ENCODE measurements around the gene THSD4.

The THSD4 gene

GRCh38 chr15:71543413-71543812, 428.1 kb downstream of the THSD4 start:
- H3K27me3 ChIP-seq (ENCODE audit: control insufficient read depth in 1 of 2, insufficient read depth in 2 of 2, low read length in 2 of 2) = peaks cover 0 to 3% of the 10 kb centered on the region in 2 donors
- no peak overlapping the region for H3K9ac ChIP-seq (ENCODE audit: low read depth in 1 of 2, low read length in 2 of 2)
- no peaks in the 10 kb centered on the region for H3K4me1 ChIP-seq (ENCODE audit: control insufficient read depth in 1 of 2, insufficient read depth in 2 of 2, low read length in 2 of 2)
- H3K36me3 ChIP-seq (ENCODE audit: control insufficient read depth in 1 of 2, insufficient read depth in 2 of 2, low read length in 2 of 2) = no peaks in the 10 kb centered on the region
- no peaks in the 10 kb centered on the region for H3K9me3 ChIP-seq (ENCODE audit: control insufficient read depth in 1 of 2, low read length in 2 of 2)
- no peak overlapping the region for H3K4me3 ChIP-seq (ENCODE audit: low read depth in 1 of 2, low read length in 2 of 2)
- no peak overlapping the region for H3K27ac ChIP-seq (ENCODE audit: low read depth, low read length)

- Histone ChIP-seq H3K4me1 (ENCODE audit: control insufficient read depth in 1 of 2, insufficient read depth in 2 of 2, low read length in 2 of 2) (no peaks in the 10 kb centered on the region), H3K27me3 (ENCODE audit: control insufficient read depth in 1 of 2, insufficient read depth in 2 of 2, low read length in 2 of 2) (peaks cover 0 to 3% of the 10 kb centered on the region in 2 donors), H3K27ac (ENCODE audit: low read depth, low read length) (no peak overlapping the region), H3K9me3 (ENCODE audit: control insufficient read depth in 1 of 2, low read length in 2 of 2) (no peaks in the 10 kb centered on the region), H3K9ac (ENCODE audit: low read depth in 1 of 2, low read length in 2 of 2) (no peak overlapping the region), H3K4me3 (ENCODE audit: low read depth in 1 of 2, low read length in 2 of 2) (no peak overlapping the region), H3K36me3 (ENCODE audit: control insufficient read depth in 1 of 2, insufficient read depth in 2 of 2, low read length in 2 of 2) (no peaks in the 10 kb centered on the region)
Observed at GRCh38 chr15:71545223-71545760, 430.0 kb downstream of the THSD4 start.

- Histone ChIP-seq H3K9ac (ENCODE audit: low read depth in 1 of 2, low read length in 2 of 2) (no peak overlapping the region), H3K9me3 (ENCODE audit: control insufficient read depth in 1 of 2, low read length in 2 of 2) (no peaks in the 10 kb centered on the region), H3K36me3 (ENCODE audit: control insufficient read depth in 1 of 2, insufficient read depth in 2 of 2, low read length in 2 of 2) (no peaks in the 10 kb centered on the region), H3K27ac (ENCODE audit: low read depth, low read length) (no peak overlapping the region), H3K4me1 (ENCODE audit: control insufficient read depth in 1 of 2, insufficient read depth in 2 of 2, low read length in 2 of 2) (no peaks in the 10 kb centered on the region), H3K27me3 (ENCODE audit: control insufficient read depth in 1 of 2, insufficient read depth in 2 of 2, low read length in 2 of 2) (peaks cover 0 to 3% of the 10 kb centered on the region in 2 donors), H3K4me3 (ENCODE audit: low read depth in 1 of 2, low read length in 2 of 2) (no peak overlapping the region)
Observed at GRCh38 chr15:71545923-71546322, 430.7 kb downstream of the THSD4 start.

GRCh38 chr15:71547011-71547410, 431.7 kb downstream of the THSD4 start:
- Histone ChIP-seq H3K9ac (ENCODE audit: low read depth in 1 of 2, low read length in 2 of 2) (no peak overlapping the region), H3K4me1 (ENCODE audit: control insufficient read depth in 1 of 2, insufficient read depth in 2 of 2, low read length in 2 of 2) (no peaks in the 10 kb centered on the region), H3K27me3 (ENCODE audit: control insufficient read depth in 1 of 2, insufficient read depth in 2 of 2, low read length in 2 of 2) (peaks cover 0 to 3% of the 10 kb centered on the region in 2 donors), H3K4me3 (ENCODE audit: low read depth in 1 of 2, low read length in 2 of 2) (no peak overlapping the region), H3K9me3 (ENCODE audit: control insufficient read depth in 1 of 2, low read length in 2 of 2) (no peaks in the 10 kb centered on the region), H3K27ac (ENCODE audit: low read depth, low read length) (no peak overlapping the region), H3K36me3 (ENCODE audit: control insufficient read depth in 1 of 2, insufficient read depth in 2 of 2, low read length in 2 of 2) (no peaks in the 10 kb centered on the region)

GRCh38 chr15:71548401-71548807, 433.1 kb downstream of the THSD4 start:
- no peak overlapping the region for H3K9ac ChIP-seq (ENCODE audit: low read depth in 1 of 2, low read length in 2 of 2)
- H3K27me3 ChIP-seq (ENCODE audit: control insufficient read depth in 1 of 2, insufficient read depth in 2 of 2, low read length in 2 of 2) = peaks cover 0 to 3% of the 10 kb centered on the region in 2 donors
- no peak overlapping the region for H3K4me3 ChIP-seq (ENCODE audit: low read depth in 1 of 2, low read length in 2 of 2)
- no peak overlapping the region for H3K27ac ChIP-seq (ENCODE audit: low read depth, low read length)
- no peaks in the 10 kb centered on the region for H3K4me1 ChIP-seq (ENCODE audit: control insufficient read depth in 1 of 2, insufficient read depth in 2 of 2, low read length in 2 of 2)
- H3K9me3 ChIP-seq (ENCODE audit: control insufficient read depth in 1 of 2, low read length in 2 of 2) = no peaks in the 10 kb centered on the region
- no peaks in the 10 kb centered on the region for H3K36me3 ChIP-seq (ENCODE audit: control insufficient read depth in 1 of 2, insufficient read depth in 2 of 2, low read length in 2 of 2)

GRCh38 chr15:71549091-71549490, 433.8 kb downstream of the THSD4 start:
- H3K4me3 ChIP-seq (ENCODE audit: low read depth in 1 of 2, low read length in 2 of 2) = no peak overlapping the region
- no peaks in the 10 kb centered on the region for H3K4me1 ChIP-seq (ENCODE audit: control insufficient read depth in 1 of 2, insufficient read depth in 2 of 2, low read length in 2 of 2)
- H3K27ac ChIP-seq (ENCODE audit: low read depth, low read length) = no peak overlapping the region
- no peaks in the 10 kb centered on the region for H3K36me3 ChIP-seq (ENCODE audit: control insufficient read depth in 1 of 2, insufficient read depth in 2 of 2, low read length in 2 of 2)
- H3K9me3 ChIP-seq (ENCODE audit: control insufficient read depth in 1 of 2, low read length in 2 of 2) = no peaks in the 10 kb centered on the region
- H3K9ac ChIP-seq (ENCODE audit: low read depth in 1 of 2, low read length in 2 of 2) = no peak overlapping the region
- H3K27me3 ChIP-seq (ENCODE audit: control insufficient read depth in 1 of 2, insufficient read depth in 2 of 2, low read length in 2 of 2) = peaks cover 0 to 3% of the 10 kb centered on the region in 2 donors

GRCh38 chr15:71549697-71550096, 434.4 kb downstream of the THSD4 start:
- Histone ChIP-seq H3K4me1 (ENCODE audit: control insufficient read depth in 1 of 2, insufficient read depth in 2 of 2, low read length in 2 of 2) (no peaks in the 10 kb centered on the region), H3K27ac (ENCODE audit: low read depth, low read length) (no peak overlapping the region)

GRCh38 chr15:71551566-71551965, 436.3 kb downstream of the THSD4 start:
- Histone ChIP-seq H3K36me3 (ENCODE audit: control insufficient read depth in 1 of 2, insufficient read depth in 2 of 2, low read length in 2 of 2) (no peaks in the 10 kb centered on the region), H3K4me3 (ENCODE audit: low read depth in 1 of 2, low read length in 2 of 2) (no peak overlapping the region), H3K27ac (ENCODE audit: low read depth, low read length) (no peak overlapping the region), H3K27me3 (ENCODE audit: control insufficient read depth in 1 of 2, insufficient read depth in 2 of 2, low read length in 2 of 2) (peaks cover 0 to 3% of the 10 kb centered on the region in 2 donors), H3K9ac (ENCODE audit: low read depth in 1 of 2, low read length in 2 of 2) (no peak overlapping the region), H3K9me3 (ENCODE audit: control insufficient read depth in 1 of 2, low read length in 2 of 2) (no peaks in the 10 kb centered on the region), H3K4me1 (ENCODE audit: control insufficient read depth in 1 of 2, insufficient read depth in 2 of 2, low read length in 2 of 2) (no peaks in the 10 kb centered on the region)

More at GRCh38 chr15:71549697-71550096, 434.4 kb downstream of the THSD4 start:
- Histone ChIP-seq H3K9ac (ENCODE audit: low read depth in 1 of 2, low read length in 2 of 2) (no peak overlapping the region), H3K36me3 (ENCODE audit: control insufficient read depth in 1 of 2, insufficient read depth in 2 of 2, low read length in 2 of 2) (no peaks in the 10 kb centered on the region), H3K27me3 (ENCODE audit: control insufficient read depth in 1 of 2, insufficient read depth in 2 of 2, low read length in 2 of 2) (peaks cover 0 to 3% of the 10 kb centered on the region in 2 donors), H3K4me3 (ENCODE audit: low read depth in 1 of 2, low read length in 2 of 2) (no peak overlapping the region), H3K9me3 (ENCODE audit: control insufficient read depth in 1 of 2, low read length in 2 of 2) (no peaks in the 10 kb centered on the region)

- H3K4me1 ChIP-seq (ENCODE audit: control insufficient read depth in 1 of 2, insufficient read depth in 2 of 2, low read length in 2 of 2) = no peaks in the 10 kb centered on the region
- H3K4me3 ChIP-seq (ENCODE audit: low read depth in 1 of 2, low read length in 2 of 2) = no peak overlapping the region
- H3K27ac ChIP-seq (ENCODE audit: low read depth, low read length) = no peak overlapping the region
- no peaks in the 10 kb centered on the region for H3K27me3 ChIP-seq (ENCODE audit: control insufficient read depth in 1 of 2, insufficient read depth in 2 of 2, low read length in 2 of 2)
- no peaks in the 10 kb centered on the region for H3K9me3 ChIP-seq (ENCODE audit: control insufficient read depth in 1 of 2, low read length in 2 of 2)
- no peak overlapping the region for H3K9ac ChIP-seq (ENCODE audit: low read depth in 1 of 2, low read length in 2 of 2)
- no peaks in the 10 kb centered on the region for H3K36me3 ChIP-seq (ENCODE audit: control insufficient read depth in 1 of 2, insufficient read depth in 2 of 2, low read length in 2 of 2)
Observed at GRCh38 chr15:71559098-71559497, 443.8 kb downstream of the THSD4 start.

GRCh38 chr15:71559616-71560015, 444.3 kb downstream of the THSD4 start:
- Histone ChIP-seq H3K36me3 (ENCODE audit: control insufficient read depth in 1 of 2, insufficient read depth in 2 of 2, low read length in 2 of 2) (no peaks in the 10 kb centered on the region), H3K4me1 (ENCODE audit: control insufficient read depth in 1 of 2, insufficient read depth in 2 of 2, low read length in 2 of 2) (no peaks in the 10 kb centered on the region), H3K9me3 (ENCODE audit: control insufficient read depth in 1 of 2, low read length in 2 of 2) (no peaks in the 10 kb centered on the region), H3K27ac (ENCODE audit: low read depth, low read length) (no peak overlapping the region), H3K27me3 (ENCODE audit: control insufficient read depth in 1 of 2, insufficient read depth in 2 of 2, low read length in 2 of 2) (no peaks in the 10 kb centered on the region), H3K9ac (ENCODE audit: low read depth in 1 of 2, low read length in 2 of 2) (no peak overlapping the region), H3K4me3 (ENCODE audit: low read depth in 1 of 2, low read length in 2 of 2) (no peak overlapping the region)

- no peak overlapping the region for H3K4me3 ChIP-seq (ENCODE audit: low read depth in 1 of 2, low read length in 2 of 2)
- H3K27ac ChIP-seq (ENCODE audit: low read depth, low read length) = no peak overlapping the region
- no peak overlapping the region for H3K9ac ChIP-seq (ENCODE audit: low read depth in 1 of 2, low read length in 2 of 2)
- H3K9me3 ChIP-seq (ENCODE audit: control insufficient read depth in 1 of 2, low read length in 2 of 2) = no peaks in the 10 kb centered on the region
- no peaks in the 10 kb centered on the region for H3K36me3 ChIP-seq (ENCODE audit: control insufficient read depth in 1 of 2, insufficient read depth in 2 of 2, low read length in 2 of 2)
- H3K4me1 ChIP-seq (ENCODE audit: control insufficient read depth in 1 of 2, insufficient read depth in 2 of 2, low read length in 2 of 2) = no peaks in the 10 kb centered on the region
- no peaks in the 10 kb centered on the region for H3K27me3 ChIP-seq (ENCODE audit: control insufficient read depth in 1 of 2, insufficient read depth in 2 of 2, low read length in 2 of 2)
Observed at GRCh38 chr15:71562251-71562650, 447.0 kb downstream of the THSD4 start.

All from duodenal mucosa (tissue), 2 donors.